B cell (primary cell): ENCODE measurements around the gene TOM1L2. TPM values are rescaled to one million over a fixed set of nuclear protein-coding genes. Genes with fewer than 3 reads are reported as not detected.

Experiments used
- ATAC-seq: fragments of 200-7000 bp; cut with Tn5 transposase; one replicate; pipeline ENCODE4 v1.10.0; 2021; ENCODE audit warnings: low read depth, mild to moderate bottlenecking, moderate number of reproducible peaks, moderate library complexity
- CTCF ChIA-PET: fragments of 350-600 bp; sonication (Branson Sonifier 250); formaldehyde crosslinking; loops from one replicate; lab custom pipeline; 2021; ENCODE audit warnings: antibody characterized with exemption, inconsistent platforms; lab: Charles Lee
- POLR2A ChIA-PET: fragments of 350-600 bp; sonication (Branson Sonifier 250); formaldehyde crosslinking; loops from one replicate; lab custom pipeline; 2021; ENCODE audit warnings: antibody characterized with exemption; lab: Charles Lee
- DNase-seq: peaks from one replicate; pipeline ENCODE4 v3.0.0; 2013
- H2AFZ ChIP-seq: 2 replicates; pipeline ENCODE4 v1.6.1; 2012; ENCODE audit warnings: mild to moderate bottlenecking, low read depth, low read length; ENCODE audit not compliant: insufficient read depth, poor library complexity, severe bottlenecking
- H3K27ac ChIP-seq, 2 donors: 1 replicate in 1 of 2; 2 replicates in 1 of 2; pipeline ENCODE4 v1.5.1; 2012 to 2013; ENCODE audit warnings: low read length in 2 of 2, mild to moderate bottlenecking in 2 of 2, moderate library complexity in 1 of 2
- H3K27me3 ChIP-seq, 4 experiments: fragments of 200-600 bp in 1 of 4; sonication (generic) in 1 of 4; replicated peaks in 1 of 4; 1 replicate in 2 of 4; 2 replicates in 2 of 4; pipeline versions ENCODE4 v1.6.1 to v1.7.0; 2013 to 2016; ENCODE audit warnings: low read length in 3 of 4, mild to moderate bottlenecking in 2 of 4, mixed read lengths in 1 of 4, moderate library complexity in 1 of 4; ENCODE audit not compliant: insufficient read depth in 4 of 4, control insufficient read depth in 3 of 4; ENCODE audit errors: control extremely low read depth in 1 of 4
- H3K36me3 ChIP-seq, 2 experiments: replicated peaks in 1 of 2; 1 replicate in 1 of 2; 2 replicates in 1 of 2; pipeline versions ENCODE4 v1.6.1 to v1.7.1; 2013; ENCODE audit warnings: low read length in 1 of 2; ENCODE audit not compliant: insufficient read depth in 2 of 2, control insufficient read depth in 1 of 2; ENCODE audit errors: control extremely low read depth in 1 of 2, extremely low read depth in 1 of 2
- H3K4me1 ChIP-seq, 2 donors: fragments of 200-600 bp in 1 of 2; sonication (generic) in 1 of 2; 1 replicate in 1 of 2; 2 replicates in 1 of 2; pipeline versions ENCODE4 v1.5.1 to v1.6.1; 2013 to 2017; ENCODE audit warnings: low read length in 2 of 2; ENCODE audit not compliant: control insufficient read depth in 2 of 2, insufficient read depth in 2 of 2
- H3K4me2 ChIP-seq: replicated peaks from 2 replicates; pipeline ENCODE3; 2012; ENCODE audit warnings: mild to moderate bottlenecking, low read depth, low read length; ENCODE audit not compliant: poor library complexity, severe bottlenecking
- H3K4me3 ChIP-seq, 5 experiments: fragments of 200-600 bp in 1 of 5; sonication (generic) in 1 of 5; 1 replicate in 3 of 5; 2 replicates in 2 of 5; pipeline versions ENCODE4 v1.5.1 to v1.7.0; 2011 to 2016; ENCODE audit warnings: low read length in 4 of 5, mild to moderate bottlenecking in 4 of 5, low read depth in 2 of 5, control low read depth in 1 of 5, moderate library complexity in 1 of 5; ENCODE audit not compliant: insufficient read depth in 1 of 5; ENCODE audit errors: control extremely low read depth in 1 of 5, extremely low read depth in 1 of 5
- H3K79me2 ChIP-seq: fragments of 200-600 bp; sonication (generic); one replicate; pipeline ENCODE4 v1.6.0; 2016; ENCODE audit warnings: low read length; ENCODE audit not compliant: control insufficient read depth, insufficient read depth
- H3K9ac ChIP-seq: fragments of 200-600 bp; sonication (generic); 2 replicates; pipeline ENCODE4 v1.6.1; 2017; ENCODE audit warnings: mild to moderate bottlenecking, low read length, moderate library complexity
- H3K9me3 ChIP-seq, 3 donors: one replicate each; pipeline versions ENCODE4 v1.6.1 to v1.7.1; 2013; ENCODE audit warnings: low read length in 2 of 3; ENCODE audit not compliant: control insufficient read depth in 2 of 3, insufficient read depth in 1 of 3; ENCODE audit errors: control extremely low read depth in 1 of 3
- H4K20me1 ChIP-seq: 2 replicates; pipeline ENCODE4 v1.6.0; 2012; ENCODE audit warnings: mild to moderate bottlenecking, low read length; ENCODE audit not compliant: insufficient read depth, control insufficient read depth, poor library complexity, severe bottlenecking
- H3K27ac Mint-ChIP-seq: one replicate; pipeline ENCODE4 v1.8.0; 2021; ENCODE audit warnings: mixed read lengths
- H3K27me3 Mint-ChIP-seq: one replicate; pipeline ENCODE4 v1.8.0; 2021; ENCODE audit warnings: mixed read lengths
- H3K4me1 Mint-ChIP-seq: one replicate; pipeline ENCODE4 v1.8.0; 2021; ENCODE audit warnings: mixed read lengths
- H3K4me3 Mint-ChIP-seq: one replicate; pipeline ENCODE4 v1.8.0; 2021; ENCODE audit warnings: mixed read lengths
- H3K9me3 Mint-ChIP-seq: one replicate; pipeline ENCODE4 v1.8.0; 2022; ENCODE audit warnings: mixed read lengths; ENCODE audit not compliant: insufficient read depth
- EZH2 ChIP-seq: IDR thresholded peaks from 2 replicates; pipeline ENCODE4 v1.6.1; 2012; ENCODE audit warnings: borderline replicate concordance, low read depth, mild to moderate bottlenecking, moderate library complexity, low read length; ENCODE audit not compliant: insufficient read depth, poor library complexity, severe bottlenecking
- WGBS: methylation state at CpG from one replicate; pipeline ENCODE4 v1.1.5; 2013; ENCODE audit warnings: missing lambda C conversion rate; ENCODE audit not compliant: insufficient coverage; 5-methylcytosine and 5-hydroxymethylcytosine counted together
- intact Hi-C: fragments of 100-400 bp; cut with micrococcal nuclease; formaldehyde crosslinking; loops from one replicate; pipeline ENCODE4 v1.10.0; 2022
- polyA plus RNA-seq: library from polyadenylated mRNA; depleted of rRNA; stranded (reverse); fragments of >200 nt; gene quantifications from 2 replicates; pipeline ENCODE4 v1.2.3, GENCODE V29; 2012
- total RNA-seq, 2 donors: library from RNA; stranded (reverse); fragments of 120-200 nt in 1 of 2; gene quantifications; 1 replicate in 1 of 2; 2 replicates in 1 of 2; pipeline versions ENCODE4 v1.2.3 to v1.2.4, GENCODE V29; 2013 to 2022
- TF ChIP-seq, protein P1 (sequence below): fragments of 200-600 bp; IDR thresholded peaks from one replicate; pipeline ENCODE4 v1.8.0; 2022; ENCODE audit warnings: antibody characterized with exemption, mild to moderate bottlenecking

Gene TOM1L2
- total and polyA plus RNA-seq, 2 donors (not counting 1 experiment from before 2014, with no cell fraction given): 25.1 to 29.7 TPM

DNA sequence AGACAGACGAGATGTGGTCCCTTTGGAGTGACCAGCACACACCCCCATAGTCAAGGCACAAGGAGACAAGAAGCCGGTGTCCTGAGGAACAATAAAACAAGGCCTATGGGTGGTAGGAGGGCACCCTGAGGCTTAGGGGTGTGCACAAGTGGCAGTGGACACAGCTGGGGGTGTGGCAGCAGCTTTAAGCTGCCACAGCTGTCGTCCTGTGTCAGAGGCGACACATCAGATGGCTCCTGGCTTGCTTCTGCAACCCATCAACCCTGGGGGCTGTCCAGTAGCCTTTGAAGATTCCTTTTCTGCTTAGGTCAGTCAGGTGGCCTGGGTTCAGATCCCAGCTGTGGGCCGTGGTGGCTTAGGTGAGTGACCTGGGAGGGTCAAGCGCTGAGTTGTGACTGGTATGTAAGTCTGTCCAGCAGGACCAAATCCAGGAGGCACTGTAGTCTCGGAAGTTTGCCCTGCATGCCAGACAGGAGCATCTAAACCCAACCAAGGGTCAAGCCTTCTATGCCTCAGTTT, 16.3 kb upstream of the TOM1L2 start:
- H4K20me1 ChIP-seq: no peaks in the 10 kb centered on the region
- H3K4me3 ChIP-seq: no peak overlapping the region
- H3K36me3 ChIP-seq: no peaks in the 10 kb centered on the region
- H3K9me3 ChIP-seq: no peaks in the 10 kb centered on the region
- no peaks in the 10 kb centered on the region for H3K27me3 ChIP-seq
- Mint-ChIP-seq H3K9me3 (no peaks in the 10 kb centered on the region), H3K27ac (no peak overlapping the region), H3K4me1 (no peaks in the 10 kb centered on the region), H3K4me3 (no peak overlapping the region), H3K27me3 (no peaks in the 10 kb centered on the region)
- H3K4me2 ChIP-seq: no peak overlapping the region
- H3K79me2 ChIP-seq: no peaks in the 10 kb centered on the region
- TF ChIP-seq, protein P1, sequence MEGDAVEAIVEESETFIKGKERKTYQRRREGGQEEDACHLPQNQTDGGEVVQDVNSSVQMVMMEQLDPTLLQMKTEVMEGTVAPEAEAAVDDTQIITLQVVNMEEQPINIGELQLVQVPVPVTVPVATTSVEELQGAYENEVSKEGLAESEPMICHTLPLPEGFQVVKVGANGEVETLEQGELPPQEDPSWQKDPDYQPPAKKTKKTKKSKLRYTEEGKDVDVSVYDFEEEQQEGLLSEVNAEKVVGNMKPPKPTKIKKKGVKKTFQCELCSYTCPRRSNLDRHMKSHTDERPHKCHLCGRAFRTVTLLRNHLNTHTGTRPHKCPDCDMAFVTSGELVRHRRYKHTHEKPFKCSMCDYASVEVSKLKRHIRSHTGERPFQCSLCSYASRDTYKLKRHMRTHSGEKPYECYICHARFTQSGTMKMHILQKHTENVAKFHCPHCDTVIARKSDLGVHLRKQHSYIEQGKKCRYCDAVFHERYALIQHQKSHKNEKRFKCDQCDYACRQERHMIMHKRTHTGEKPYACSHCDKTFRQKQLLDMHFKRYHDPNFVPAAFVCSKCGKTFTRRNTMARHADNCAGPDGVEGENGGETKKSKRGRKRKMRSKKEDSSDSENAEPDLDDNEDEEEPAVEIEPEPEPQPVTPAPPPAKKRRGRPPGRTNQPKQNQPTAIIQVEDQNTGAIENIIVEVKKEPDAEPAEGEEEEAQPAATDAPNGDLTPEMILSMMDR: no peak
- H3K4me1 ChIP-seq: no peaks in the 10 kb centered on the region
- DNase-seq (no peak), ATAC-seq (no peak)
- H3K9ac ChIP-seq: no peak overlapping the region
- H2AFZ ChIP-seq: no peak overlapping the region
- whole genome bisulfite sequencing: 92% methylated on average over 5 of the region's 7 CpGs
- POLR2A ChIA-PET: interaction anchor here (0.6 kb wide), 1 partner anchor 175 kb away, joined by 3 read pairs; no protein-coding TSS in a partner anchor
- CTCF ChIA-PET: no interaction called here
- no peak overlapping the region for H3K27ac ChIP-seq
- intact Hi-C loops: no loop called here

DNA sequence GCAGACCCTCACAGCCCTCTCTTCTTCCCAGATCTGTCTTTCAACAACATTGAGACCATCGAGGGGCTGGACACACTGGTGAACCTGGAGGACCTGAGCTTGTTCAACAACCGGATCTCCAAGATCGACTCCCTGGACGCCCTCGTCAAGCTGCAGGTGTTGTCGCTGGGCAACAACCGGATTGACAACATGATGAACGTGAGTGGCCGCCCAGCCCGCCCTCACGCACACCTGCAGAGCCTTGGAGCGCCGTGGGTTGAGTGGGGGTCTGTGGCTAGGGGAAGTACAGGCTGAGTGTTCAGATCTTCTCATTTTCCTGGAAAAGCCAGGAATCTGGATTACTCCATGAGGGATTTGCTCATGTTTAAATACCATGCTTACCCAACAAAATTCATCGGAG, 15.7 kb upstream of the TOM1L2 start:
- H3K9me3 ChIP-seq: no peaks in the 10 kb centered on the region
- no peak overlapping the region for H2AFZ ChIP-seq
- no peak overlapping the region for H3K4me3 Mint-ChIP-seq
- ChIA-PET CTCF (no interaction called here), POLR2A (interaction anchor here (0.6 kb wide), 1 partner anchor 175 kb away, joined by 3 read pairs; no protein-coding TSS in a partner anchor)
- no peaks in the 10 kb centered on the region for H4K20me1 ChIP-seq
- H3K27me3 ChIP-seq: no peaks in the 10 kb centered on the region
- no peaks in the 10 kb centered on the region for H3K27me3 Mint-ChIP-seq
- DNase-seq (no peak), ATAC-seq (no peak)
- no peaks in the 10 kb centered on the region for H3K36me3 ChIP-seq
- intact Hi-C loops: no loop called here
- no peak overlapping the region for H3K27ac Mint-ChIP-seq
- no peaks in the 10 kb centered on the region for H3K4me1 Mint-ChIP-seq
- H3K9me3 Mint-ChIP-seq: no peaks in the 10 kb centered on the region
- no peak overlapping the region for H3K27ac ChIP-seq
- TF ChIP-seq, protein P1: no peak
- TF ChIP-seq EZH2: no peak
- H3K4me2 ChIP-seq: no peak overlapping the region
- 94% methylated on average over 12 of the region's 14 CpGs for WGBS
- no peak overlapping the region for H3K4me3 ChIP-seq
- H3K4me1 ChIP-seq: no peaks in the 10 kb centered on the region
- H3K79me2 ChIP-seq: no peaks in the 10 kb centered on the region
- no peak overlapping the region for H3K9ac ChIP-seq
